ENCODE results near the gene KRT27. TPM values are rescaled to one million over a fixed set of nuclear protein-coding genes. Genes with fewer than 3 reads are reported as not detected.

Gene KRT27
- total RNA-seq, 1 donor from 2014 or later: not detected

DNA sequence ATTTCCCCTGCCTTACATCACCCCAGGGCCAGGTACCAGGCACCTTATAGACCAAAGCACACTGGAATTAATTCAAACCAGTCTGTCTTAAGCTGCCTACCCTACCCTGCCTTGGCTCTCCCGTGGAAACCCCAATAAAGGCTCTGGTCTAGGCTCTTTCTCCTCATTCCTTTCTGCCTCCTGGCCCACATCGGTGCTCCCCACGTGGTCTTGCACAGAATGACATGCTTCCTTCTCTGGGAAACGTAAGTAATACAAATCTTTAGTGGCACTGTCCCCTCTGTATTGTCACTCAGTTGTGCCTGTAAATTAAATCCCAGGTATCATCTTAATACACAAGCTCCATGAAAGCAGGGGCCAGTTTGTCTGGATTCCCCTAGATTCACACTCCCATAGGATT is 43.8 kb downstream of the KRT27 start:
- Histone ChIP-seq H3K9me3 (ENCODE audit: insufficient read depth, low read depth, low read length) (peaks cover 7% of the 10 kb centered on the region), H2AFZ (ENCODE audit: low read depth, low read length) (no peak overlapping the region)
- H3K27me3 Mint-ChIP-seq (ENCODE audit: low read depth, unreplicated experiment): peaks cover 9% of the 10 kb centered on the region

DNA sequence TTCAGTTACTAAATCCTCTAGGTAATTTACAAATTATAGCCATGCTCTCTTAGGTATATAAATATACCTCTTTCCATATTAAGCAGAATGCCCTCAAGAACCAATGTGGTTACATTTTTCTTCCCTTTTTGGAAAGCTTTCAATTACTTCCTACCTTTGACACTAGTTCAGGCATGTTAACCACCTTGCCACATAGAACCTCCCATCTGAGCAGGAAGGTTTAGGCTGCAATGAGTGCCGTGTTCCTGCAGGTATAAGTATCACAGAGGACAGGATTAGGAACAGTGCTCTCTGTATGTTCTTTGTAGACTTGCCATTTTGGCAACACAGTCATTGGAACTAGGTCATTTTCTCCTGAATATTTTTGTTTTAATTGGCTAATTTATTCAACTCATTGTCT is 47.3 kb downstream of the KRT27 start:
- Histone ChIP-seq H3K79me2 (ENCODE audit: insufficient read depth, low read length) (no peaks in the 10 kb centered on the region), H3K9ac (ENCODE audit: low read length) (no peak overlapping the region), H3K4me1 (ENCODE audit: insufficient read depth, low read length) (no peaks in the 10 kb centered on the region), H2AFZ (ENCODE audit: low read depth, low read length) (no peak overlapping the region), H3K4me3 (ENCODE audit: insufficient read depth, low read depth, low read length) (no peak overlapping the region), H3K36me3 (ENCODE audit: insufficient read depth, low read length) (no peaks in the 10 kb centered on the region), H3K27me3 (ENCODE audit: insufficient read depth, low read length) (peaks cover 20% of the 10 kb centered on the region), H4K20me1 (ENCODE audit: insufficient read depth, low read length) (no peaks in the 10 kb centered on the region), H3K9me3 (ENCODE audit: insufficient read depth, low read depth, low read length) (peaks cover 5% of the 10 kb centered on the region), H3K27ac (ENCODE audit: low read depth, low read length) (no peak overlapping the region), H3K4me2 (ENCODE audit: low read length) (no peak overlapping the region)
- DNase-seq (ENCODE audit: low read depth) (no peak), FAIRE-seq (no peak)
- no peak overlapping the region for H3K27ac Mint-ChIP-seq (ENCODE audit: unreplicated experiment)
- H3K4me3 Mint-ChIP-seq (ENCODE audit: unreplicated experiment): no peak overlapping the region
- H3K36me3 Mint-ChIP-seq (ENCODE audit: low read depth, unreplicated experiment): no peaks in the 10 kb centered on the region
- H3K9me3 Mint-ChIP-seq (ENCODE audit: unreplicated experiment): no peaks in the 10 kb centered on the region
- TF ChIP-seq, protein P1, sequence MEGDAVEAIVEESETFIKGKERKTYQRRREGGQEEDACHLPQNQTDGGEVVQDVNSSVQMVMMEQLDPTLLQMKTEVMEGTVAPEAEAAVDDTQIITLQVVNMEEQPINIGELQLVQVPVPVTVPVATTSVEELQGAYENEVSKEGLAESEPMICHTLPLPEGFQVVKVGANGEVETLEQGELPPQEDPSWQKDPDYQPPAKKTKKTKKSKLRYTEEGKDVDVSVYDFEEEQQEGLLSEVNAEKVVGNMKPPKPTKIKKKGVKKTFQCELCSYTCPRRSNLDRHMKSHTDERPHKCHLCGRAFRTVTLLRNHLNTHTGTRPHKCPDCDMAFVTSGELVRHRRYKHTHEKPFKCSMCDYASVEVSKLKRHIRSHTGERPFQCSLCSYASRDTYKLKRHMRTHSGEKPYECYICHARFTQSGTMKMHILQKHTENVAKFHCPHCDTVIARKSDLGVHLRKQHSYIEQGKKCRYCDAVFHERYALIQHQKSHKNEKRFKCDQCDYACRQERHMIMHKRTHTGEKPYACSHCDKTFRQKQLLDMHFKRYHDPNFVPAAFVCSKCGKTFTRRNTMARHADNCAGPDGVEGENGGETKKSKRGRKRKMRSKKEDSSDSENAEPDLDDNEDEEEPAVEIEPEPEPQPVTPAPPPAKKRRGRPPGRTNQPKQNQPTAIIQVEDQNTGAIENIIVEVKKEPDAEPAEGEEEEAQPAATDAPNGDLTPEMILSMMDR (IDR thresholded peaks at IDR 0.05; ENCODE audit: insufficient read depth, low read depth, low read length): no peak
- no peak for TF ChIP-seq EZH2 (IDR thresholded peaks at IDR 0.05; ENCODE audit: insufficient read depth, low read length)
- H3K27me3 Mint-ChIP-seq (ENCODE audit: low read depth, unreplicated experiment): peaks cover 18% of the 10 kb centered on the region
- H3K4me1 Mint-ChIP-seq (ENCODE audit: low read depth, unreplicated experiment): no peaks in the 10 kb centered on the region

More for the DNA sequence above, 43.8 kb downstream of the KRT27 start:
- Histone ChIP-seq H3K4me2 (ENCODE audit: low read length) (no peak overlapping the region), H4K20me1 (ENCODE audit: insufficient read depth, low read length) (no peaks in the 10 kb centered on the region), H3K9ac (ENCODE audit: low read length) (no peak overlapping the region), H3K4me1 (ENCODE audit: insufficient read depth, low read length) (no peaks in the 10 kb centered on the region), H3K79me2 (ENCODE audit: insufficient read depth, low read length) (no peaks in the 10 kb centered on the region), H3K27ac (ENCODE audit: low read depth, low read length) (no peak overlapping the region), H3K27me3 (ENCODE audit: insufficient read depth, low read length) (peaks cover 20% of the 10 kb centered on the region), H3K36me3 (ENCODE audit: insufficient read depth, low read length) (no peaks in the 10 kb centered on the region), H3K4me3 (ENCODE audit: insufficient read depth, low read depth, low read length) (no peak overlapping the region)
- no peak overlapping the region for H3K27ac Mint-ChIP-seq (ENCODE audit: unreplicated experiment)
- peaks cover 2% of the 10 kb centered on the region for H3K9me3 Mint-ChIP-seq (ENCODE audit: unreplicated experiment)
- H3K36me3 Mint-ChIP-seq (ENCODE audit: low read depth, unreplicated experiment): no peaks in the 10 kb centered on the region
- no peak for TF ChIP-seq EZH2 (IDR thresholded peaks at IDR 0.05; ENCODE audit: insufficient read depth, low read length)
- no peaks in the 10 kb centered on the region for H3K4me1 Mint-ChIP-seq (ENCODE audit: low read depth, unreplicated experiment)
- DNase-seq (ENCODE audit: low read depth) (no peak), FAIRE-seq (no peak)
- no peak overlapping the region for H3K4me3 Mint-ChIP-seq (ENCODE audit: unreplicated experiment)

DNA sequence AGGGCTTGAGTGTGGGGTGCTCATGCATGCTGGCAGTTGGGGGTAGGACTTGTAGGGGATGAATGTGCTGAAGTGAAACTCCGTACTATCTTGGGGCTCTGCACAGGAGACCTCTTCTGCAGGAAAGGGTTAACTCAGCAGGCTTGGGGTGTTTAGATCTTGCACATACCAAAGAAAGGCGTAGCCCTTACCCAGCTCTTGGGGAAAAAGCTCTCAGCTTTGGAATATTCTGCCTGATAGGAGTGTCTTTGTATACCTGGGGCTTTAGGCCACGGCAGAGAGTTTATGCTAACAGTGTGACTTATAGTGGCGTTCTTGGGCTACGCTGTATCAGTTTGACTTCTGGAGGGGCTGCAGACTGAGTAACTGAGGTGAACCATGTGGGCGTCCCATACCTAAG is 48.3 kb downstream of the KRT27 start:
- Mint-ChIP-seq H3K36me3 (ENCODE audit: low read depth, unreplicated experiment) (no peaks in the 10 kb centered on the region), H3K4me3 (ENCODE audit: unreplicated experiment) (no peak overlapping the region), H3K9me3 (ENCODE audit: unreplicated experiment) (no peaks in the 10 kb centered on the region), H3K4me1 (ENCODE audit: low read depth, unreplicated experiment) (no peaks in the 10 kb centered on the region), H3K27me3 (ENCODE audit: low read depth, unreplicated experiment) (peaks cover 14% of the 10 kb centered on the region), H3K27ac (ENCODE audit: unreplicated experiment) (no peak overlapping the region)
- Histone ChIP-seq H4K20me1 (ENCODE audit: insufficient read depth, low read length) (no peaks in the 10 kb centered on the region), H2AFZ (ENCODE audit: low read depth, low read length) (no peak overlapping the region), H3K27me3 (ENCODE audit: insufficient read depth, low read length) (peaks cover 17% of the 10 kb centered on the region), H3K27ac (ENCODE audit: low read depth, low read length) (no peak overlapping the region), H3K79me2 (ENCODE audit: insufficient read depth, low read length) (no peaks in the 10 kb centered on the region), H3K9ac (ENCODE audit: low read length) (no peak overlapping the region), H3K4me1 (ENCODE audit: insufficient read depth, low read length) (no peaks in the 10 kb centered on the region), H3K4me2 (ENCODE audit: low read length) (no peak overlapping the region), H3K4me3 (ENCODE audit: insufficient read depth, low read depth, low read length) (no peak overlapping the region), H3K36me3 (ENCODE audit: insufficient read depth, low read length) (no peaks in the 10 kb centered on the region), H3K9me3 (ENCODE audit: insufficient read depth, low read depth, low read length) (peaks cover 5% of the 10 kb centered on the region)
- no peak for TF ChIP-seq EZH2 (IDR thresholded peaks at IDR 0.05; ENCODE audit: insufficient read depth, low read length)
- TF ChIP-seq, protein P1 (IDR thresholded peaks at IDR 0.05; ENCODE audit: insufficient read depth, low read depth, low read length): no peak
- FAIRE-seq: no peak
- no peak for DNase-seq (ENCODE audit: low read depth)
